Measurements from ENCODE around the gene PRPF4. TPM values are rescaled to one million over a fixed set of nuclear protein-coding genes. Genes with fewer than 3 reads are reported as not detected.

Gene PRPF4
- total RNA-seq, 1 experiment from 2014 or later: 32.4 TPM

- TF ChIP-seq FOXK1 (CRISPR knock-in tag; IDR thresholded peaks at IDR 0.05): no peak
- TF ChIP-seq TCF7 (CRISPR knock-in tag; IDR thresholded peaks at IDR 0.05; ENCODE audit: low read depth): no peak
- no peak for TF ChIP-seq E2F5 (CRISPR knock-in tag; IDR thresholded peaks at IDR 0.05)
- no peak for TF ChIP-seq E2F4 (CRISPR knock-in tag; IDR thresholded peaks at IDR 0.05; ENCODE audit: borderline replicate concordance, low read depth)
Observed at GRCh38 chr9:113255438-113255837, 20.0 kb upstream of the PRPF4 start (continued).

- CTCF ChIA-PET: interaction anchor here (0.6 kb wide), 1 partner anchor 82 kb away, joined by 3 read pairs; the partner anchor contains the start of gene WDR31
- no peak overlapping the region for H3K27ac Mint-ChIP-seq
- no peaks in the 10 kb centered on the region for H3K4me1 Mint-ChIP-seq
- no peaks in the 10 kb centered on the region for H3K27me3 Mint-ChIP-seq (ENCODE audit: low read depth)
- ATAC-seq: no peak
- no peaks in the 10 kb centered on the region for H3K9me3 Mint-ChIP-seq
- no peak overlapping the region for H3K4me3 Mint-ChIP-seq
- H3K36me3 Mint-ChIP-seq: peaks cover 32% of the 10 kb centered on the region
- DNase-seq (ENCODE audit: low spot score): no peak
- POLR2A ChIA-PET: no interaction called here
- TF ChIP-seq TEAD4 (CRISPR knock-in tag; IDR thresholded peaks at IDR 0.05): no peak
- TF ChIP-seq ZNF281 (CRISPR knock-in tag; IDR thresholded peaks at IDR 0.05): no peak
- TF ChIP-seq SOX15 (CRISPR knock-in tag; IDR thresholded peaks at IDR 0.05): no peak
- no peak for TF ChIP-seq AFF4 (CRISPR knock-in tag; IDR thresholded peaks at IDR 0.05; ENCODE audit: borderline replicate concordance)
- no peak for TF ChIP-seq TEAD1 (CRISPR knock-in tag; IDR thresholded peaks at IDR 0.05)
- TF ChIP-seq ZNF219 (CRISPR knock-in tag; IDR thresholded peaks at IDR 0.05; ENCODE audit: borderline replicate concordance): no peak
- no peak for TF ChIP-seq GTF2I (CRISPR knock-in tag; conservative IDR thresholded peaks at IDR 0.05)
- no peak for TF ChIP-seq NFE2L1 (CRISPR knock-in tag; IDR thresholded peaks at IDR 0.05)
- no peak for TF ChIP-seq FOXP4 (CRISPR knock-in tag; IDR thresholded peaks at IDR 0.05)
- TF ChIP-seq NR1H2 (CRISPR knock-in tag; IDR thresholded peaks at IDR 0.05): no peak
- TF ChIP-seq FOXJ3 (CRISPR knock-in tag; IDR thresholded peaks at IDR 0.05; ENCODE audit: borderline replicate concordance): no peak
- TF ChIP-seq CREB1 (CRISPR knock-in tag; IDR thresholded peaks at IDR 0.05): no peak
- no peak for TF ChIP-seq ZNF317 (CRISPR knock-in tag; IDR thresholded peaks at IDR 0.05; ENCODE audit: borderline replicate concordance, low read depth)
- no peak for TF ChIP-seq NFATC4 (CRISPR knock-in tag; IDR thresholded peaks at IDR 0.05)
- TF ChIP-seq NR2C2 (CRISPR knock-in tag; IDR thresholded peaks at IDR 0.05): no peak
- no peak for TF ChIP-seq TP53 (CRISPR knock-in tag; IDR thresholded peaks at IDR 0.05)
- TF ChIP-seq ZBTB21 (CRISPR knock-in tag; IDR thresholded peaks at IDR 0.05; ENCODE audit: borderline replicate concordance): no peak
- TF ChIP-seq HMGA2 (CRISPR knock-in tag; IDR thresholded peaks at IDR 0.05): no peak
- no peak for TF ChIP-seq ZBTB43 (CRISPR knock-in tag; IDR thresholded peaks at IDR 0.05)
- no peak for TF ChIP-seq E2F4 (CRISPR knock-in tag; IDR thresholded peaks at IDR 0.05; ENCODE audit: borderline replicate concordance, low read depth)
Observed at GRCh38 chr9:113257863-113258262, 17.6 kb upstream of the PRPF4 start.

Data from WTC11 (cell line).